ENCODE measurements around the gene TAF11L3. TPM values are rescaled to one million over a fixed set of nuclear protein-coding genes. Genes with fewer than 3 reads are reported as not detected.
A peak's percentile ranks its signal among the peaks of the same experiment; 100 is the strongest.
"Not testable (repeated sequence)": the region's sequence is repeated elsewhere in the genome, so short reads cannot be mapped to it uniquely, and the experiment has no call there.

TAF11L3 gene
- total and polyA plus RNA-seq, 10 donors, result not detected

DNA sequence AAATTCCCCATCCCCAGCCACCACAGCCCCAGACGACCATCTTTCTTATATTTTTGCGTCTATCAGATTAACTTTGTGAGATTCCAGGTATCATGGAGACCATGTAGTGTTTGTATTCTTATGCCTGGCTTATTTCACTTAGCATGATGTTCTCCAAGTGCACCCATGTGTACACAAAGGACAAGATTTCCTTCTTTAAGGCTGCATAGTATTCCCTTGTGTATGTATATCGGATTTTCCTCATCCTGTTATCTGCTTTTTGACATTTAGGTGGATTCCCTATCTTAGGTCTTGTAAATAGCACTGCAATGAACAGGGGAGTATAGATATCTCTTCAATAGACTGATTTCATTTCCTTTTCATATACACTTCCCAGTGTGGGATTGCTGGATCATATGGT is 25.4 kb upstream of the TAF11L3 start:
- WGBS, 5 donors, result 88 to 93% (median 91%) methylated on average over 3 of the region's 3 CpGs
- intact Hi-C loops (cut with DNase I; ENCODE audit: low total_unique reads), result no loop called here
- H3K4me3 ChIP-seq, result no peak overlapping the region
- H3K9me3 ChIP-seq, result peaks cover 0 to 12% (median 0%) of the 10 kb centered on the region in 8 donors
- TF ChIP-seq POLR2AphosphoS5 (IDR thresholded peaks at IDR 0.05) (no peak), CTCF (IDR thresholded peaks at IDR 0.05 in 8 of 11, conservative IDR thresholded peaks at IDR 0.05 in 3 of 11) (no peak), POLR2A (IDR thresholded peaks at IDR 0.05) (no peak)
- no peaks in the 10 kb centered on the region for H3K27me3 ChIP-seq (replicated peaks in 1 of 7)
- no peaks in the 10 kb centered on the region for H3K4me1 ChIP-seq
- H3K27ac ChIP-seq, result no peak overlapping the region
- no peaks in the 10 kb centered on the region for H3K36me3 ChIP-seq
- no peak for DNase-seq

DNA sequence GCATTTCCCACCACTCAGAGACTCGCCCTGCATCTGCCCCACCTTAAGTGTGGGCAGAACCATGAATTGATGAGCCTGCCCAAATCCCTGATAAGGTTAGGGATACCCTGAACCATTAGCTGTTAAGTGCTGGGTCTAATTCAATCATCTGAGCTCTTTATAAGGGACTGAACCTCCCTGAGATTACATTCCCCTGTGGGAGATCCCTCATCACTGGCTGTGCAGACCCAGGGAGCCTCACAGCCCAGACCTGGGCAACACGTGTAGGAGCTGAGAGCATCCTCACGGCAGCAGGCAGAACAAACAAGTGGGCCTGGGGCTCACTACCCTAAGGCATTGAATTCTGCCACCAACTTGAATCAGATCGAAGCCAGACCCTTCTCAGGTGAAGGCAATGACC is 20.7 kb upstream of the TAF11L3 start:
- Histone ChIP-seq H3K4me1 (no peaks in the 10 kb centered on the region), H3K4me3 (no peak overlapping the region), H3K9me3 (peaks cover 0 to 5% (median 0%) of the 10 kb centered on the region in 8 donors), H3K27ac (no peak overlapping the region), H3K27me3 (replicated peaks in 1 of 7) (no peaks in the 10 kb centered on the region), H3K36me3 (no peaks in the 10 kb centered on the region)
- DNase-seq, result no peak
- 77 to 88% (median 83%) methylated on average over 4 of the region's 4 CpGs for WGBS, 5 donors
- TF ChIP-seq CTCF (IDR thresholded peaks at IDR 0.05 in 8 of 11, conservative IDR thresholded peaks at IDR 0.05 in 3 of 11) (no peak), POLR2A (IDR thresholded peaks at IDR 0.05) (no peak), POLR2AphosphoS5 (IDR thresholded peaks at IDR 0.05) (no peak)
- intact Hi-C loops (cut with DNase I; ENCODE audit: low total_unique reads), result no loop called here

DNA sequence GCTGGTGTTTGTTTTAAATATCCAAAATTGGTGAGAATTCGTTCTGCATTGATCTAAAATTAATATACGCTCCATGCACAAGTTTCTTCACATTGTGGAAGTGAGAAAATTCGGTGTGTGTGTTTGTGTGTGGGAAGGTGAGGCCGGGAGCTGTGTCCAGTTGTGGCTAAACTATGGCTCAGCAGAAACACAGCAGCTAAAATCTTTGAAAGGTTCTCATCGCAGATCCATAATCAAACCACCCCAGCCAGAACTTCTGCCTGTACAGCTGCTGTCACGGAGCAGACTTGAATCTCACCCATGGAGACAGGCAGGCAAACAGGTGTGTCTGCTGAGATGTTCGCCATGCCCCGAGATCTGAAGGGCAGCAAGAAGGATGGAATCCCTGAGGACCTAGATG is 20.2 kb upstream of the TAF11L3 start, which contains the start of gene TAF11L2:
Gene TAF11L2 (plus strand): TSS at position 301 of the 400 bp plus-strand sequence.
- intact Hi-C loops (cut with DNase I; ENCODE audit: low total_unique reads); H3K27ac ChIP-seq; H3K9me3 ChIP-seq; H3K36me3 ChIP-seq; DNase-seq; H3K4me1 ChIP-seq; H3K27me3 ChIP-seq (replicated peaks in 1 of 7); H3K4me3 ChIP-seq: not testable (repeated sequence)
- whole genome bisulfite sequencing, 5 donors, result 83 to 94% (median 90%) methylated on average over 8 of the region's 8 CpGs

- WGBS, 5 donors, result 89 to 95% (median 92%) methylated on average over 15 to 17 of the region's 17 CpGs
- H3K9me3 ChIP-seq, result no peaks in the 10 kb centered on the region
- H3K36me3 ChIP-seq, result no peaks in the 10 kb centered on the region
- DNase-seq, result peak; percentile 73
- H3K4me3 ChIP-seq, result no peak overlapping the region
- H3K4me1 ChIP-seq, result no peaks in the 10 kb centered on the region
- H3K27ac ChIP-seq, result no peak overlapping the region
- TF ChIP-seq POLR2AphosphoS5 (IDR thresholded peaks at IDR 0.05) (no peak), CTCF (IDR thresholded peaks at IDR 0.05 in 8 of 11, conservative IDR thresholded peaks at IDR 0.05 in 3 of 11) (no peak), POLR2A (IDR thresholded peaks at IDR 0.05) (no peak)
- intact Hi-C loops (cut with DNase I; ENCODE audit: low total_unique reads), result no loop called here
- H3K27me3 ChIP-seq (replicated peaks in 1 of 7), result no peaks in the 10 kb centered on the region
Measured at GRCh38 chr5:17511775-17512325, 6.3 kb upstream of the TAF11L3 start.

DNA sequence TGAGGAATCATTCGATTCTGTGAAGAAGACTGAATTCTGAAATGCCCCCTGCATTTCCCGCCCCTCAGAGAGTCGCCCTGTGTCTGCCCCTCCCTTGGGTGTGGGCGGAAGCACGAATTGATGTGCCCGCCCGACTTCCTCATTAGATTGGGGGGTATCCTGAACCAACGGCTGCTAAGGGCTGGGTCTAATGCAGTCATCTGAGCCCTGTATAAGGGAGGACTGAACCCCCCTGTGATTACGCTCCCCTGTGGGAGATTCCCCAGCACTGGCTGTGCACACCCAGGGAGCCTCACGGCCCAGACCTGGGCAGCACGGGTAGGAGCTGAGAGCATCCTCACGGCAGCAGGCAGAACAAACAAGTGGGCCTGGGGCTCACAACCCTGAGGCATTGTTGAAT is 641 bp upstream of the TAF11L3 start:
- H3K36me3 ChIP-seq; H3K4me1 ChIP-seq; H3K9me3 ChIP-seq; H3K27ac ChIP-seq; H3K4me3 ChIP-seq; H3K27me3 ChIP-seq (replicated peaks in 1 of 7); intact Hi-C loops (cut with DNase I; ENCODE audit: low total_unique reads): not testable (repeated sequence)
- peak; percentile 78 for DNase-seq
- WGBS, 5 donors, result 73 to 89% (median 82%) methylated on average over 8 to 11 of the region's 12 CpGs

DNA sequence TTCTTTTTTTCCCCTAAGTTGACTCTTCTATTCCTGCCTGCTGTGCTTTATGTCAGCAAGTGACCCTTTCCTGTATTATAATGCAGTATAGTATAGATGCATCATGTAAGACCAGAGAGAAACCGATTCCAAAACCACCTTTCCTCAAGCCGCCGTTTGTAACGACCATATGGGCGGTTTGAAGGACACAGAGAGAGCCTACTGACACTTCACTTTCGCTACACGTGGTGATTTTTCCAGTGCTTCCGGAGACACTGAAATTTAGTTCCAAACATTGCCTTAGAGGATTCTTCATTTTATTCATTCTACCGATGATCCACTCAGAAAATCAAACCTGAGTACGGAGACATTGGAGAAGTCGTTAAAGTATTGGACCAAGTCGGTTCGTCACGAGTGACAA is 1.3 kb downstream of the TAF11L3 start:
- H3K27ac ChIP-seq; H3K36me3 ChIP-seq; H3K4me3 ChIP-seq; H3K9me3 ChIP-seq; H3K27me3 ChIP-seq (replicated peaks in 1 of 7); H3K4me1 ChIP-seq; intact Hi-C loops (cut with DNase I; ENCODE audit: low total_unique reads); DNase-seq: not testable (repeated sequence)
- 93 to 96% (median 95%) methylated on average over 8 to 10 of the region's 14 CpGs for WGBS, 5 donors

GRCh38 chr5:17521501-17521900 is 3.3 kb downstream of the TAF11L3 start, which contains the start of gene TAF11L4:
Gene TAF11L4 (plus strand): TSS chr5:17521801.
- H3K4me1 ChIP-seq; intact Hi-C loops (cut with DNase I; ENCODE audit: low total_unique reads); H3K27ac ChIP-seq; H3K9me3 ChIP-seq; H3K27me3 ChIP-seq (replicated peaks in 1 of 7); H3K4me3 ChIP-seq; DNase-seq; H3K36me3 ChIP-seq: not testable (repeated sequence)
- no CpG with 5 or more reads among the region's 15 CpGs for WGBS, 5 donors

DNA sequence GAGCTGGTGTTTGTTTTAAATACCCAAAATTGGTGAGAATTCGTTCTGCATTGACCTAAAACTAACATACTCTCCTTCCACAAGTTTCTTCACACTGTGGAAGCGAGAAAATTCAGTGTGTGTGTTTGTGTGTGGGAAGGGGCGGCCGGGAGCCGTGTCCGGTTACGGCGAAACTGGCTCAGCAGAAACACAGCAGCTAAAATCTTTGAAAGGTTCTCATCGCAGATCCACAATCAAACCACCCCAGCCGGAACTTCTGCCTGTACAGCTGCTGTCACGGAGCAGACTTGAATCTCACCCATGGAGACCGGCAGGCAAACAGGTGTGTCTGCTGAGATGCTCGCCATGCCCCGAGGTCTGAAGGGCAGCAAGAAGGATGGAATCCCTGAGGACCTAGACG is 6.8 kb downstream of the TAF11L3 start, which contains the start of gene TAF11L5:
Gene TAF11L5 (plus strand): TSS at position 301 of the 400 bp plus-strand sequence.
- H3K27ac ChIP-seq; H3K4me3 ChIP-seq; H3K27me3 ChIP-seq (replicated peaks in 1 of 7); DNase-seq; H3K36me3 ChIP-seq; H3K4me1 ChIP-seq; intact Hi-C loops (cut with DNase I; ENCODE audit: low total_unique reads); H3K9me3 ChIP-seq: not testable (repeated sequence)
- no CpG with 5 or more reads among the region's 15 CpGs for WGBS, 5 donors
